Ectodermal cell (in vitro differentiated cells): ENCODE measurements around the gene LOXHD1.

Experiments used
- H3K27ac ChIP-seq: 2 replicates; pipeline ENCODE4 v1.7.0; 2013; ENCODE audit warnings: mild to moderate bottlenecking, low read depth, low read length; ENCODE audit not compliant: insufficient read depth, poor library complexity, severe bottlenecking
- H3K27me3 ChIP-seq: 2 replicates; pipeline ENCODE4 v1.7.0; 2013; ENCODE audit warnings: mild to moderate bottlenecking, low read length; ENCODE audit not compliant: insufficient read depth, control insufficient read depth, poor library complexity, severe bottlenecking
- H3K36me3 ChIP-seq: one replicate; pipeline ENCODE4 v1.7.0; 2013; ENCODE audit warnings: low read length; ENCODE audit not compliant: control insufficient read depth, insufficient read depth
- H3K4me1 ChIP-seq: one replicate; pipeline ENCODE4 v1.7.0; 2013; ENCODE audit warnings: low read length; ENCODE audit not compliant: control insufficient read depth, insufficient read depth
- H3K4me3 ChIP-seq: 2 replicates; pipeline ENCODE4 v1.7.0; 2013; ENCODE audit warnings: low read depth, low read length, control low read depth; ENCODE audit not compliant: insufficient read depth
- H3K9me3 ChIP-seq: 2 replicates; pipeline ENCODE4 v1.7.0; 2013; ENCODE audit warnings: mild to moderate bottlenecking, low read length, moderate library complexity; ENCODE audit not compliant: control insufficient read depth
- WGBS, 2 experiments: methylation state at CpG; one replicate each; pipeline ENCODE4 v1.1.7; 2013; ENCODE audit warnings: missing lambda C conversion rate in 2 of 2; 5-methylcytosine and 5-hydroxymethylcytosine counted together

LOXHD1 gene

GRCh38 chr18:46628206-46628605 is 28.8 kb downstream of the LOXHD1 start:
- no peaks in the 10 kb centered on the region for H3K9me3 ChIP-seq
- no peaks in the 10 kb centered on the region for H3K27me3 ChIP-seq
- no peak overlapping the region for H3K4me3 ChIP-seq
- no peaks in the 10 kb centered on the region for H3K36me3 ChIP-seq
- no peak overlapping the region for H3K27ac ChIP-seq
- 62 to 75% methylated on average over 4 to 5 of the region's 5 CpGs for WGBS, 2 experiments
- no peaks in the 10 kb centered on the region for H3K4me1 ChIP-seq

- Histone ChIP-seq H3K36me3 (no peaks in the 10 kb centered on the region), H3K9me3 (no peaks in the 10 kb centered on the region), H3K27ac (no peak overlapping the region), H3K4me3 (no peak overlapping the region), H3K4me1 (no peaks in the 10 kb centered on the region), H3K27me3 (no peaks in the 10 kb centered on the region)
- 79 to 94% methylated on average over 2 of the region's 2 CpGs for WGBS, 2 experiments
Observed at GRCh38 chr18:46627136-46627535, 29.9 kb downstream of the LOXHD1 start.

- WGBS, 2 experiments: 94 to 95% methylated on average over 5 of the region's 5 CpGs
- no peaks in the 10 kb centered on the region for H3K9me3 ChIP-seq
- no peak overlapping the region for H3K4me3 ChIP-seq
- H3K4me1 ChIP-seq: no peaks in the 10 kb centered on the region
- no peaks in the 10 kb centered on the region for H3K36me3 ChIP-seq
- H3K27me3 ChIP-seq: no peaks in the 10 kb centered on the region
- H3K27ac ChIP-seq: no peak overlapping the region
Observed at GRCh38 chr18:46625069-46625468, 32.0 kb downstream of the LOXHD1 start.

DNA sequence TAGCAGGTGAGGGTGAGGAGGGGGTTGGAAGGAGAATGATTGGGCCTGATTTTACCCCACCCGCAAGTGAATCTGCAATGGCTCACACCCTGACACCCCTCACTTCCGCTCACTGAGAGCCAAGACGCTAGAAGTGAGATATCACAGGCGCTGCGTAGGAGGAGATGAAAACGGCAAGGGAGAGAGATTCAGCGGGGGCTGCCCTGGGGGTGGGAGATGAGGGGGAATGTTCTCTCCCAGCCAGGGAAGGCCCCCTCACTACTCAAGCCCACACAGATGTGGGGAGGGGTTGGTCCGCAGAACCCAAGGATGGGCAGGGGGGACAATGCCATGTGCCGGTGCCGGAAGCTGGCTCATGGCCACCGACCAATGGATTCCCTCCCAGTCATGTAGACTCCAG is 32.9 kb downstream of the LOXHD1 start:
- Histone ChIP-seq H3K27ac (no peak overlapping the region), H3K9me3 (no peaks in the 10 kb centered on the region), H3K27me3 (no peaks in the 10 kb centered on the region), H3K4me1 (no peaks in the 10 kb centered on the region), H3K36me3 (no peaks in the 10 kb centered on the region), H3K4me3 (no peak overlapping the region)
- 93 to 95% methylated on average over 11 of the region's 11 CpGs for WGBS, 2 experiments

GRCh38 chr18:46623541-46623940 is 33.5 kb downstream of the LOXHD1 start:
- Histone ChIP-seq H3K9me3 (no peaks in the 10 kb centered on the region), H3K27ac (no peak overlapping the region), H3K36me3 (no peaks in the 10 kb centered on the region), H3K4me1 (no peaks in the 10 kb centered on the region), H3K4me3 (no peak overlapping the region), H3K27me3 (no peaks in the 10 kb centered on the region)
- WGBS, 2 experiments: 89 to 92% methylated on average over 10 of the region's 10 CpGs

DNA sequence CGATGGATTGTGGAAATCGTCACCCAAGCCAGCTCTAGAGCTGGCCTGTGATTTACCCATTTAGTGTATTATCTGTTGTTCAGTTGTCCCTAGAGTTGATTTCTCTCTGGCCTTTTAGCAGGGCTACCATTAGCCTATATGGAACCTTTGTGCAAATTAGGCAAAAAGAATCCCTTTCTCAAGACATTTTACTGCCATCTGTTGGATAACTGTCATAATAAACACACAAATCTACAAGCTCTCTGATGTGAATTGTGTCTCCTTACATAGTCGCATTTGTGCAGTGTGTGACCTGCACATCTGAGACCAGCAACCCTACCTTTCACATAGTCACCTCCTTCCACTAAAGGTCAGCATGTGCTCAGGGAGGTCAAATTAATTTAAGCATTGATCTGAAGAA is 34.0 kb downstream of the LOXHD1 start:
- Histone ChIP-seq H3K27ac (no peak overlapping the region), H3K36me3 (no peaks in the 10 kb centered on the region), H3K9me3 (no peaks in the 10 kb centered on the region), H3K4me1 (no peaks in the 10 kb centered on the region), H3K4me3 (no peak overlapping the region), H3K27me3 (no peaks in the 10 kb centered on the region)
- WGBS, 2 experiments: 75 to 78% methylated on average over 3 of the region's 3 CpGs

DNA sequence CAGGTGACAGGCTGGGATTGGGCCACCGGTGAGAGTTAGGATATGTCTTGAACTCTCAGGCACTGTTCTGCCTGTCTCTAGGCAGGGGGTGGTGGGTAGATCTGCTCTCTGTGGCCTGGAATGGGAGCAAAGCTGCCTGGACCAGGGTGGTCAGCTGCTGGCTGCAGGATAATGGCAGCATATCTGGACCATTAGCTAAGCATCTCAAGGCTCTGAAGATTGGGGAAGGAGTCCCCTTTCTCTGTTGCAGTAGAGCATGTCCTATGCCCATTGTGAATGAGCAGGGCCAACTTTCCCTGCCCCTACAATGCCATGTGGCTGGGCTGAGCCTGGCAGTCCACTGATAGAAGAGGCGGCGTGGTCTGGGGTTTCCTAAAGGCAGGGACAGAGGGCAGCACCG is 34.6 kb downstream of the LOXHD1 start:
- 95 to 96% methylated on average over 4 of the region's 4 CpGs for WGBS, 2 experiments
- Histone ChIP-seq H3K9me3 (no peaks in the 10 kb centered on the region), H3K36me3 (no peaks in the 10 kb centered on the region), H3K4me3 (no peak overlapping the region), H3K27ac (no peak overlapping the region), H3K4me1 (no peaks in the 10 kb centered on the region), H3K27me3 (no peaks in the 10 kb centered on the region)

DNA sequence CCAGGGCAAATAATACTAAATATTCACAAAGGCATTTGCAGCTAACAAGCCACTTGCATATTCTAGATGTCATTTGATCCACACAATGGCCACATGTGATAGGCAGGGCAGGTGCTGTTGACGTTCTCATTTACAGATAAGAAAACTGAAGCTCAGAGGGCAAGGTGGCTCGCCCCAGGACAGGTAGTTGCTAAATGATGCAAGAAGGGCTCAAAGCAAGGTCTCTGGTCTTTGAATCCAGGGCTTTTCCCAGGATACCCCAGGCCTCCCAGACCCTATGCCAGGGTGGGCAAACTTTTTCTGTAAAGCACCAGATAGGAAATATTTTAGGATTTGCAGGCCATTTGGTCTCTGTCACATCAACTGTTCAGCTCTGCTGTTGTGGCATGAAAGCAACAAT is 35.1 kb downstream of the LOXHD1 start:
- no peaks in the 10 kb centered on the region for H3K9me3 ChIP-seq
- 82 to 87% methylated on average over 2 of the region's 2 CpGs for WGBS, 2 experiments
- no peaks in the 10 kb centered on the region for H3K4me1 ChIP-seq
- no peak overlapping the region for H3K27ac ChIP-seq
- no peaks in the 10 kb centered on the region for H3K36me3 ChIP-seq
- H3K27me3 ChIP-seq: no peaks in the 10 kb centered on the region
- no peak overlapping the region for H3K4me3 ChIP-seq

GRCh38 chr18:46621111-46621766 is 35.8 kb downstream of the LOXHD1 start:
- H3K27ac ChIP-seq: no peak overlapping the region
- H3K4me3 ChIP-seq: no peak overlapping the region
- H3K4me1 ChIP-seq: no peaks in the 10 kb centered on the region
- H3K9me3 ChIP-seq: no peaks in the 10 kb centered on the region
- no peaks in the 10 kb centered on the region for H3K36me3 ChIP-seq
- no peaks in the 10 kb centered on the region for H3K27me3 ChIP-seq
- WGBS, 2 experiments: 91 to 93% methylated on average over 6 of the region's 6 CpGs

DNA sequence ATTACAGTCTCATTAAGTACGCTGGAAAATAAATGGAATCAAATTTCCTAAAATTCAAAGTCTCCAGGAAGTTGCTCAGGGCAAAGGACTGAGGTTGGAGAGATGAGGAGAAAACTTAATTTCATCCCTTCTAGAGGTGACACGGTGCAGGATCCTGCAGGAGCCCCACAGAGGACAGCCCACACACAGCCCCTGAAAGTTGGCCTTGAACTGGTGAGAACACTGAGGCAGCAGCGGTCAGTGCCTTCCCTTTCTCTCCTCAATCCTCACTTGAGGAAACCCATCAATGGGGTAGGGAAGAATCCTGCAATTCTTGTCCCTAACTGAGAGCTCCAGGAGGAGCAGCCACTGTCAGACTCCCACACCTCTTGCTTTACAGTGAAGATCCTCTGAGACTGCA is 37.5 kb downstream of the LOXHD1 start:
- Histone ChIP-seq H3K4me3 (no peak overlapping the region), H3K27ac (no peak overlapping the region), H3K4me1 (no peaks in the 10 kb centered on the region), H3K9me3 (no peaks in the 10 kb centered on the region), H3K27me3 (no peaks in the 10 kb centered on the region), H3K36me3 (no peaks in the 10 kb centered on the region)
- 89 to 91% methylated on average over 3 of the region's 3 CpGs for WGBS, 2 experiments

DNA sequence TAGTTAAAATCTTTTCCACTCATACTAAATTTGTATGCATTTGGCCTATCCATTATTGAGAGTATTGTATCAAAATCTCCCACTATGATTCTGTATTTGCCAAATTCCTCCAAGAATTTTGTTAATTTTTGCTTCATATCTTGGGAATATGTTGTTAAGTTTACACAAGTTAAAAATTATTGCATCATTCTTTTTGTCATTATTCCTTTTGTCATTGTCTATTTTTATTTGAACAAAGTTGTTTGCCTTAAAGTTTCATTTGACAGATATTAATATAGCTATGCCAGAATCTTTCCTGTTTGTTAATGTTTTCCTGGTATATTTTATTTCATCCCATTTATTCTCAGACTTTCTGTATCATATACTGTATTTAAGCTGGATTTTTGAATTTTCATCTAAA is 41.3 kb downstream of the LOXHD1 start:
- Histone ChIP-seq H3K4me1 (no peaks in the 10 kb centered on the region), H3K36me3 (no peaks in the 10 kb centered on the region), H3K4me3 (no peak overlapping the region), H3K27ac (no peak overlapping the region), H3K27me3 (no peaks in the 10 kb centered on the region), H3K9me3 (no peaks in the 10 kb centered on the region)
